WERI-Rb-1 (cell line): ENCODE results near the gene TMPRSS11D.

Source experiments
- DNase-seq: peaks from one replicate; pipeline ENCODE4 v3.0.0-alpha.2; 2020
- H3K27ac ChIP-seq: fragments of 250-450 bp; sonication (Bioruptor Pico); 2 replicates; pipeline ENCODE4 v1.5.1; 2020; ENCODE audit warnings: mild to moderate bottlenecking, moderate library complexity
- H3K27me3 ChIP-seq: fragments of 250-450 bp; sonication (Bioruptor Pico); 2 replicates; pipeline ENCODE4 v1.5.1; 2021; ENCODE audit warnings: mild to moderate bottlenecking, low read depth, moderate library complexity; ENCODE audit not compliant: insufficient read depth, severe bottlenecking
- H3K36me3 ChIP-seq: fragments of 250-450 bp; sonication (Bioruptor Pico); 2 replicates; pipeline ENCODE4 v1.5.1; 2020; ENCODE audit warnings: mild to moderate bottlenecking, moderate library complexity
- H3K4me3 ChIP-seq: 2 replicates; pipeline ENCODE4 v1.5.1; 2011; ENCODE audit warnings: low read depth, mild to moderate bottlenecking, control low read depth, low read length
- H3K9me3 ChIP-seq: fragments of 250-450 bp; sonication (Bioruptor Pico); 2 replicates; pipeline ENCODE4 v1.5.1; 2021; ENCODE audit warnings: mild to moderate bottlenecking, moderate library complexity; ENCODE audit not compliant: severe bottlenecking
- CTCF ChIP-seq: IDR thresholded peaks from 2 replicates; pipeline ENCODE4 v1.5.1; 2011; ENCODE audit warnings: low read depth, mild to moderate bottlenecking, control low read depth, inconsistent platforms, low read length

Gene TMPRSS11D

GRCh38 chr4:67911638-67912037 lies 27.8 kb upstream of the TMPRSS11D start:
- no peak for DNase-seq
- Histone ChIP-seq H3K9me3 (no peaks in the 10 kb centered on the region), H3K4me3 (no peak overlapping the region), H3K36me3 (no peaks in the 10 kb centered on the region), H3K27ac (no peak overlapping the region), H3K27me3 (no peaks in the 10 kb centered on the region)
- TF ChIP-seq CTCF, result no peak

DNA sequence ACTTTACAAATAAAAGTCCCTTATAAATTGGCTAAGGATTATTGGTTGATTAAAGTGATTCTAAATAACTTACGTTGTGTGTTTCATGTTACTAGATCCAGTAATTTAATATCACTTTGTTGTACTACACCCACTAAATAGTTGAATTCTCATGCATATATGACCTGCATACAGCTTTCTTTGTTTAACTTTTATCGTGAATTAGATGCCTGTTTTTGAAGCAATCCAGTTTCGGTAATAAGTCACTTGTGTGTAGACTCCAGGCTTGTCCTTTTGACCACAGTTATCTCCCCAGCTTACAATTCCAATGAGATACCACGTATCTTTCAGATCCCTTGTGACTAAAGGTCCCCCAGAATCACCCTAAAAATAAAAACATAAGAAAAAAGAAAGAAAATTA lies 27.3 kb upstream of the TMPRSS11D start:
- no peaks in the 10 kb centered on the region for H3K27me3 ChIP-seq
- no peak overlapping the region for H3K27ac ChIP-seq

GRCh38 chr4:67910585-67910905 lies 26.7 kb upstream of the TMPRSS11D start:
- TF ChIP-seq CTCF, result no peak
- no peak overlapping the region for H3K4me3 ChIP-seq
- no peaks in the 10 kb centered on the region for H3K27me3 ChIP-seq
- H3K27ac ChIP-seq, result no peak overlapping the region
- no peaks in the 10 kb centered on the region for H3K36me3 ChIP-seq
- H3K9me3 ChIP-seq, result no peaks in the 10 kb centered on the region
- no peak for DNase-seq

More for the DNA sequence above, 27.3 kb upstream of the TMPRSS11D start:
- no peaks in the 10 kb centered on the region for H3K9me3 ChIP-seq
- H3K4me3 ChIP-seq, result no peak overlapping the region
- DNase-seq, result no peak
- TF ChIP-seq CTCF, result no peak
- no peaks in the 10 kb centered on the region for H3K36me3 ChIP-seq

DNA sequence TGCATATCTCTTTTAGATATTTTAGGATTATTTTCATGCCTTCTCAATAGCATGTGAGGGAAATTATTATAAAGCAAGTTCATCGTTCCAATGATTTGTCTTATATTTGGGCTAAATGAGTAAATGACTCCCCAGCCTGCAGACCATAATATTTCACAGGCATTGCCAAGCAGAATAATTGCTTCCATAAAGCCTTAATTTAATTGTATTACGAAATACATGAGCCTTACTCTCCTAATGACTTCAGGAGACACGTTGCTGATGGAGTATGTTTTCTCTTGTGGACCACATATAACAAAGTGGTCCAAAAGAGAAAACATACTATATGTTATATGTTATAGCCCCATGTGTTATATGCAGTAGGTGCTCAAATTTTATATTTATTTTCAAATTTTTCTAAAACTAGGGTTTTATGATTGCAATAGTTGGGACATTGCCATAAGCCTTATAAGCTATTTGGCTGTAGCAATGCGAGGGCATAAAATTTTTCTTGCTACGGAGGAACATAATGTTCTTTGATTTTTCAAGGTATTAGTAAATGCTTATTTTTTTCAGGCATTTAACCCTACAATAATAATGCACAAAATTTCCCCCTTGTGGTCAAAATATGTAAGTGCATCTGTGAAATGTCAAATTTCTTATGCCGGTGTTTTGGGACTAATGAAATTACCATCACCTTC lies 26.2 kb upstream of the TMPRSS11D start:
- H3K27ac ChIP-seq, result no peak overlapping the region
- TF ChIP-seq CTCF, result 0 out of 2 replicates have a peak, but pooled peaks have one; percentile 2
- no peak for DNase-seq
- no peak overlapping the region for H3K4me3 ChIP-seq
- H3K27me3 ChIP-seq, result no peaks in the 10 kb centered on the region
- H3K36me3 ChIP-seq, result no peaks in the 10 kb centered on the region
- H3K9me3 ChIP-seq, result no peaks in the 10 kb centered on the region

GRCh38 chr4:67907650-67908049 lies 23.8 kb upstream of the TMPRSS11D start:
- H3K27ac ChIP-seq, result no peak overlapping the region
- no peaks in the 10 kb centered on the region for H3K27me3 ChIP-seq
- H3K4me3 ChIP-seq, result no peak overlapping the region
- no peaks in the 10 kb centered on the region for H3K36me3 ChIP-seq
- no peak for TF ChIP-seq CTCF
- H3K9me3 ChIP-seq, result no peaks in the 10 kb centered on the region
- DNase-seq, result no peak

GRCh38 chr4:67899096-67899495 lies 15.3 kb upstream of the TMPRSS11D start:
- H3K36me3 ChIP-seq, result no peaks in the 10 kb centered on the region
- no peak overlapping the region for H3K27ac ChIP-seq
- H3K27me3 ChIP-seq, result no peaks in the 10 kb centered on the region
- TF ChIP-seq CTCF, result no peak
- no peaks in the 10 kb centered on the region for H3K9me3 ChIP-seq
- no peak for DNase-seq
- no peak overlapping the region for H3K4me3 ChIP-seq
